Bronchial epithelial cell (primary cell): ENCODE data around the gene RAB14. TPM values are rescaled to one million over a fixed set of nuclear protein-coding genes. Genes with fewer than 3 reads are reported as not detected.

Experiments
- DNase-seq: peaks from one replicate; pipeline ENCODE4 v3.0.0-alpha.2; 2010; ENCODE audit warnings: low read depth
- FAIRE-seq: peaks from 2 replicates; lab custom pipeline; 2011; peaks lifted over from hg19 to GRCh38; lab: Jason Lieb, UNC
- H3K27me3 ChIP-seq: 2 replicates; pipeline ENCODE4 v1.5.1; 2011; ENCODE audit warnings: low read length; ENCODE audit not compliant: control insufficient read depth, insufficient read depth
- H3K36me3 ChIP-seq: 2 replicates; pipeline ENCODE4 v1.5.1; 2011; ENCODE audit warnings: low read length; ENCODE audit not compliant: control insufficient read depth, insufficient read depth
- H3K4me3 ChIP-seq: 2 replicates; pipeline ENCODE4 v1.5.1; 2011; ENCODE audit warnings: mild to moderate bottlenecking, low read depth, low read length, control low read depth
- CTCF ChIP-seq: IDR thresholded peaks from 2 replicates; pipeline ENCODE4 v1.5.1; 2011; ENCODE audit warnings: mild to moderate bottlenecking, moderate library complexity, low read length, control low read depth, inconsistent platforms; ENCODE audit not compliant: insufficient read depth, severe bottlenecking
- total RNA-seq: library from RNA; depleted of rRNA; stranded (reverse); fragments of >200 nt; gene quantifications from 2 replicates; pipeline ENCODE4 v1.2.1, GENCODE V29; 2014

The RAB14 gene
- total RNA-seq, 1 donor from 2014 or later = 28.4 TPM

GRCh38 chr9:121233906-121234831, 32.5 kb upstream of the RAB14 start:
- DNase-seq (peak; percentile 91), FAIRE-seq (no peak)
- Histone ChIP-seq H3K27me3 (no peaks in the 10 kb centered on the region), H3K36me3 (no peaks in the 10 kb centered on the region), H3K4me3 (no peak overlapping the region)
- TF ChIP-seq CTCF = no peak

GRCh38 chr9:121232251-121232650, 30.6 kb upstream of the RAB14 start:
- no peaks in the 10 kb centered on the region for H3K36me3 ChIP-seq
- no peak for TF ChIP-seq CTCF
- DNase-seq = peak; percentile 9
- H3K27me3 ChIP-seq = no peaks in the 10 kb centered on the region
- no peak for FAIRE-seq
- H3K4me3 ChIP-seq = no peak overlapping the region

GRCh38 chr9:121230256-121230655, 28.6 kb upstream of the RAB14 start:
- Histone ChIP-seq H3K4me3 (no peak overlapping the region), H3K27me3 (no peaks in the 10 kb centered on the region), H3K36me3 (no peaks in the 10 kb centered on the region)
- DNase-seq (no peak), FAIRE-seq (no peak)
- TF ChIP-seq CTCF = no peak

GRCh38 chr9:121227862-121228261, 26.2 kb upstream of the RAB14 start:
- no peak for DNase-seq
- no peaks in the 10 kb centered on the region for H3K36me3 ChIP-seq
- no peaks in the 10 kb centered on the region for H3K27me3 ChIP-seq
- FAIRE-seq = no peak
- no peak overlapping the region for H3K4me3 ChIP-seq
- TF ChIP-seq CTCF = no peak

GRCh38 chr9:121226175-121226574, 24.5 kb upstream of the RAB14 start:
- FAIRE-seq = no peak
- DNase-seq = peak; percentile 53
- no peak overlapping the region for H3K4me3 ChIP-seq
- no peaks in the 10 kb centered on the region for H3K36me3 ChIP-seq
- no peaks in the 10 kb centered on the region for H3K27me3 ChIP-seq
- TF ChIP-seq CTCF = no peak
